A549 (cell line): ENCODE results near the gene FKBP6.

ENCODE experiments used
- BHLHE40 ChIP-seq: IDR thresholded peaks from 2 replicates; pipeline ENCODE4 v1.6.1; 2012; ENCODE audit warnings: low read depth, low read length, inconsistent platforms
- EHF ChIP-seq: fragments of 250-450 bp; sonication (Bioruptor Pico); IDR thresholded peaks from 2 replicates; pipeline ENCODE4 v1.5.0; 2020; ENCODE audit warnings: mild to moderate bottlenecking
- EP300 ChIP-seq, 2 experiments: fragments of >200 bp; sonication (Bioruptor Twin); formaldehyde crosslinking; IDR thresholded peaks; 2 replicates in 1 of 2; 3 replicates in 1 of 2; pipeline ENCODE4 v1.6.1; 2016 to 2017
- GATA3 ChIP-seq: IDR thresholded peaks from 2 replicates; pipeline ENCODE4 v1.6.1; 2012; ENCODE audit warnings: borderline replicate concordance
- HDAC2 ChIP-seq: fragments of 200-600 bp; sonication (generic); IDR thresholded peaks from 2 replicates; pipeline ENCODE4 v1.6.1; 2016
- JUN ChIP-seq, 2 experiments: fragments of >200 bp; sonication (Bioruptor Twin); formaldehyde crosslinking; IDR thresholded peaks; 2 replicates in 1 of 2; 3 replicates in 1 of 2; pipeline ENCODE4 v1.6.1; 2016 to 2017
- POLR2AphosphoS2 ChIP-seq: conservative IDR thresholded peaks from 2 replicates; pipeline ENCODE4 v1.6.1; 2012; ENCODE audit warnings: low read length, improper control_type of control experiment, inconsistent platforms
- TF ChIP-seq, protein P1 (sequence below): fragments of >200 bp; sonication (Bioruptor Twin); formaldehyde crosslinking; IDR thresholded peaks from 3 replicates; pipeline ENCODE4 v1.5.1; 2016

DNA sequence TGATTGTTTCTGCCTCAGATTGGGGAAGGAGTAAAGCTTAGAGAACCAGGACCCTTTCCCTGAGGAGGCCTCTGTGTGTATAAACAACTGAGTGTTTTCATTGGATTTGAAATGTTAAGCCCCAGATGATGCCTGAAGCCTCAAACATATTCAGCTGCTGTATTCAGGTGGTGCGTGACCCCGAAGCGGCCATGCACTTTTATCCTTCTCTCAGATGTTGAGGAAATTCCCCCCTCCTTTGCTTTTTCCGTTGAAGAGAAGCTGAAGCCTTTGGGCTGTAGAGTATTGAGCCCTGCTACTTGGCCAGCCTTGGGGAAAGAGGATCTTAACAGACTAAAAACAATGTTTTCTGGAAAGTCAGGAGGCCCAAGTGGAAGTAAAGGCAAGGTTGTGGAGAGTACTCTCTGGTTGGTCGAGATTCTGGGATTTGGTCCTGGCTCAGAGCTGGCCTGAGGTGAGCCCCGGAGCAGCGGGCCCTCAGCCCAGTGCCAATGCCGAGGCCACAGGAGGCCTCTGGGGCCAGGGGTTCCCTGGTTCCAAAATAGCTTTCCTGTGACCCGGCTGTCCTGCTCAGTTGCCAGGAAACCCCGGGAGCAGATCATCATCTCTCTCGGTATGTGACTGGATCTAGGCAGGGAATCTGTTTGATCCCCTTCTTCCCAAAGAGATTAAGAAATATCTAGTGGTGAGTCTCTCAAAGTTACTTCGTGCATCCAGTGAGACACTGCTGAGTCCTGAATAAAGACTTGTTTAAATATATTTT, 22.5 kb downstream of the FKBP6 start:
- TF ChIP-seq, protein P1, sequence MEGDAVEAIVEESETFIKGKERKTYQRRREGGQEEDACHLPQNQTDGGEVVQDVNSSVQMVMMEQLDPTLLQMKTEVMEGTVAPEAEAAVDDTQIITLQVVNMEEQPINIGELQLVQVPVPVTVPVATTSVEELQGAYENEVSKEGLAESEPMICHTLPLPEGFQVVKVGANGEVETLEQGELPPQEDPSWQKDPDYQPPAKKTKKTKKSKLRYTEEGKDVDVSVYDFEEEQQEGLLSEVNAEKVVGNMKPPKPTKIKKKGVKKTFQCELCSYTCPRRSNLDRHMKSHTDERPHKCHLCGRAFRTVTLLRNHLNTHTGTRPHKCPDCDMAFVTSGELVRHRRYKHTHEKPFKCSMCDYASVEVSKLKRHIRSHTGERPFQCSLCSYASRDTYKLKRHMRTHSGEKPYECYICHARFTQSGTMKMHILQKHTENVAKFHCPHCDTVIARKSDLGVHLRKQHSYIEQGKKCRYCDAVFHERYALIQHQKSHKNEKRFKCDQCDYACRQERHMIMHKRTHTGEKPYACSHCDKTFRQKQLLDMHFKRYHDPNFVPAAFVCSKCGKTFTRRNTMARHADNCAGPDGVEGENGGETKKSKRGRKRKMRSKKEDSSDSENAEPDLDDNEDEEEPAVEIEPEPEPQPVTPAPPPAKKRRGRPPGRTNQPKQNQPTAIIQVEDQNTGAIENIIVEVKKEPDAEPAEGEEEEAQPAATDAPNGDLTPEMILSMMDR: no peak
- TF ChIP-seq JUN (IDR thresholded peaks at IDR 0.05) (no peak), EP300 (IDR thresholded peaks at IDR 0.05) (no peak), POLR2AphosphoS2 (no peak), EHF (CRISPR knock-in tag) (no peak), HDAC2 (no peak), GATA3 (no peak), BHLHE40 (no peak)
